ENCODE results near the gene FAM200C. TPM values are rescaled to one million over a fixed set of nuclear protein-coding genes. Genes with fewer than 3 reads are reported as not detected.

FAM200C gene
- total RNA-seq, 1 donor from 2014 or later = 8.1 TPM

- Mint-ChIP-seq H3K4me1 (ENCODE audit: unreplicated experiment) (no peaks in the 10 kb centered on the region), H3K9me3 (no peaks in the 10 kb centered on the region)
- no peak for DNase-seq (ENCODE audit: extremely low spot score, unreplicated experiment)
These were observed 44.6 kb upstream of the FAM200C start for GRCh38 chr5:160444407-160444806.

DNA sequence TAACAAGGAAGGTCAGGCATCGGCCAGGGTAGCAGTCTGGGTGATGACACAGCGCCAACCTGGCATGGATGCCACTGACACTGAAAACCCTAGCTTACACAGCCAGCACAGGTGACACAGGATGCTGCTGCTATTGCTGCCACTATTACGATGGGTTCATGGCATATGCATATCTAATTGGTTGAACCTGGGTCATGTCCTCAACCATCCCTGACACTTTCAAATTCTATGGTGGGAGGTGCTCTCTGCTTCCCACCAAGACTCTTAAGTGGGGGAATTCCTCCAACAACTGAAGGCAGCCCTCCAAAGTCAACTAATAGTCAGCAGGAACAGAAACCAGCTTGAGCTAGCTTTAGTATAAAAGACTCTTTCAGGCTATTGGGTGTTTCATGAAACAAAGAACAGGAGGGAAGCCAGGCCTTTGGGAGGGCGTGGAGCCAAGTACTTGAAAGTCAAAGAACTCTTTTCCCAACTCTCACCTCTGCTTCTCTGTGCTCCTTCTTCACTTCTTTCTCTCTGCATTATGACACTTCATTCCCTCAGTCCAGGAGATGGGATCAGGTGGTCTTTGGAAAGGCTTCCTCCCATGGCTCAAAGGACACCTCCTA lies 43.1 kb upstream of the FAM200C start:
- H3K27ac Mint-ChIP-seq = no peak overlapping the region

More at GRCh38 chr5:160444407-160444806, 44.6 kb upstream of the FAM200C start:
- Mint-ChIP-seq H3K4me3 (no peak overlapping the region), H3K36me3 (no peaks in the 10 kb centered on the region), H3K27me3 (no peaks in the 10 kb centered on the region), H3K27ac (no peak overlapping the region)
- TF ChIP-seq, protein P1, sequence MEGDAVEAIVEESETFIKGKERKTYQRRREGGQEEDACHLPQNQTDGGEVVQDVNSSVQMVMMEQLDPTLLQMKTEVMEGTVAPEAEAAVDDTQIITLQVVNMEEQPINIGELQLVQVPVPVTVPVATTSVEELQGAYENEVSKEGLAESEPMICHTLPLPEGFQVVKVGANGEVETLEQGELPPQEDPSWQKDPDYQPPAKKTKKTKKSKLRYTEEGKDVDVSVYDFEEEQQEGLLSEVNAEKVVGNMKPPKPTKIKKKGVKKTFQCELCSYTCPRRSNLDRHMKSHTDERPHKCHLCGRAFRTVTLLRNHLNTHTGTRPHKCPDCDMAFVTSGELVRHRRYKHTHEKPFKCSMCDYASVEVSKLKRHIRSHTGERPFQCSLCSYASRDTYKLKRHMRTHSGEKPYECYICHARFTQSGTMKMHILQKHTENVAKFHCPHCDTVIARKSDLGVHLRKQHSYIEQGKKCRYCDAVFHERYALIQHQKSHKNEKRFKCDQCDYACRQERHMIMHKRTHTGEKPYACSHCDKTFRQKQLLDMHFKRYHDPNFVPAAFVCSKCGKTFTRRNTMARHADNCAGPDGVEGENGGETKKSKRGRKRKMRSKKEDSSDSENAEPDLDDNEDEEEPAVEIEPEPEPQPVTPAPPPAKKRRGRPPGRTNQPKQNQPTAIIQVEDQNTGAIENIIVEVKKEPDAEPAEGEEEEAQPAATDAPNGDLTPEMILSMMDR (conservative IDR thresholded peaks at IDR 0.05) = no peak

DNA sequence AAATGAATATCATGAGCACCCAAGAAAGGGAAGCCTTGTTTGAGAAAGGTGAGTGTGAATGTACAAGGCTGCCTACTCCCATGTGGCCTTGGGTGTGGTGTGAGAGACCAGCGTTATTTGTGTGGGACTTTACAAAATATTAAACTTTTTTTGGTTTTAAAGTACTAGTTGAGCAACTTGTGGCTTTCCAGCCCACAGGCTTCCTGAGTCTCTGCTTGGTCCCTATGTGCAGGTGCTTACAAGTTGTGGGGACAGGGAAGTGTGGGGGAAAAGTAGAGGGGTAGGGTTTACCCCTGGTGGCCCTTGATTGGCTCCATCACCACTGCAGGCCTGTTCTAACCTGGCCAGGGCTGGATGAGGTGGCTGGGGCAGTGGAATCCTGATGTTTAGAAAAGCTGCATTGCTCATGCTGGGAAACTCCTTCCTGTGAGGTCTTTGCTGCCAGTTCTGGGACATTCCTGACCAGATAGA lies 41.5 kb upstream of the FAM200C start:
- Mint-ChIP-seq H3K4me1 (ENCODE audit: unreplicated experiment) (peaks cover 11% of the 10 kb centered on the region), H3K9me3 (no peaks in the 10 kb centered on the region), H3K36me3 (no peaks in the 10 kb centered on the region), H3K4me3 (no peak overlapping the region), H3K27me3 (peaks cover 12% of the 10 kb centered on the region), H3K27ac (no peak overlapping the region)
- TF ChIP-seq, protein P1 (conservative IDR thresholded peaks at IDR 0.05) = no peak
- no peak for DNase-seq (ENCODE audit: extremely low spot score, unreplicated experiment)

More for the DNA sequence above, 43.1 kb upstream of the FAM200C start:
- Mint-ChIP-seq H3K4me3 (no peak overlapping the region), H3K4me1 (ENCODE audit: unreplicated experiment) (peaks cover 11% of the 10 kb centered on the region), H3K36me3 (no peaks in the 10 kb centered on the region), H3K9me3 (no peaks in the 10 kb centered on the region), H3K27me3 (peaks cover 9% of the 10 kb centered on the region)
- no peak for DNase-seq (ENCODE audit: extremely low spot score, unreplicated experiment)
- TF ChIP-seq, protein P1 (conservative IDR thresholded peaks at IDR 0.05) = no peak

GRCh38 chr5:160439205-160439600 lies 39.3 kb upstream of the FAM200C start:
- peaks cover 17% of the 10 kb centered on the region for H3K27me3 Mint-ChIP-seq
- TF ChIP-seq, protein P1 (conservative IDR thresholded peaks at IDR 0.05) = peak; percentile 97
- peak overlapping the region; percentile 53 for H3K27ac Mint-ChIP-seq
- DNase-seq (ENCODE audit: extremely low spot score, unreplicated experiment) = peak; percentile 89
- H3K4me1 Mint-ChIP-seq (ENCODE audit: unreplicated experiment) = peaks cover 14% of the 10 kb centered on the region
- H3K9me3 Mint-ChIP-seq = no peaks in the 10 kb centered on the region
- H3K4me3 Mint-ChIP-seq = peak overlapping the region; percentile 80
- no peaks in the 10 kb centered on the region for H3K36me3 Mint-ChIP-seq

GRCh38 chr5:160438316-160439204 lies 38.7 kb upstream of the FAM200C start:
- TF ChIP-seq, protein P1 (conservative IDR thresholded peaks at IDR 0.05) = peak; percentile 77
- Mint-ChIP-seq H3K27ac (peak overlapping the region; percentile 53), H3K9me3 (no peaks in the 10 kb centered on the region), H3K36me3 (no peaks in the 10 kb centered on the region), H3K27me3 (peaks cover 17% of the 10 kb centered on the region), H3K4me3 (peak overlapping the region; percentile 80), H3K4me1 (ENCODE audit: unreplicated experiment) (peaks cover 20% of the 10 kb centered on the region)
- no peak for DNase-seq (ENCODE audit: extremely low spot score, unreplicated experiment)
